Activated CD4-positive, alpha-beta T cell treated with anti-CD3 and anti-CD28 coated beads for 36 hours (primary cell): ENCODE data around the gene ASMT. TPM values are rescaled to one million over a fixed set of nuclear protein-coding genes. Genes with fewer than 3 reads are reported as not detected.
A peak's percentile ranks its signal among the peaks of the same experiment; 100 is the strongest.
"Not testable (repeated sequence)": the region's sequence is repeated elsewhere in the genome, so short reads cannot be mapped to it uniquely, and the experiment has no call there.

Experiments used
- ATAC-seq: fragments of 200-7000 bp; cut with Tn5 transposase; one replicate; pipeline ENCODE4 v1.10.0; 2021; ENCODE audit warnings: mild to moderate bottlenecking, moderate library complexity
- CTCF ChIA-PET: fragments of 350-600 bp; sonication (Branson Sonifier 250); formaldehyde crosslinking; loops from one replicate; lab custom pipeline; 2021; ENCODE audit warnings: antibody characterized with exemption; lab: Charles Lee
- POLR2A ChIA-PET: fragments of 350-600 bp; sonication (Branson Sonifier 250); formaldehyde crosslinking; loops from one replicate; lab custom pipeline; 2021; ENCODE audit warnings: antibody characterized with exemption, inconsistent platforms; lab: Charles Lee
- DNase-seq: peaks from one replicate; pipeline ENCODE4 v3.0.0-alpha.2; 2020
- H3K27ac Mint-ChIP-seq: one replicate; pipeline ENCODE4 v1.8.0; 2021; ENCODE audit warnings: mixed read lengths
- H3K27me3 Mint-ChIP-seq: one replicate; pipeline ENCODE4 v1.8.0; 2021; ENCODE audit warnings: mixed read lengths
- H3K36me3 Mint-ChIP-seq: one replicate; pipeline ENCODE4 v1.8.0; 2021; ENCODE audit warnings: low read depth, mixed read lengths
- H3K4me1 Mint-ChIP-seq: one replicate; pipeline ENCODE4 v1.8.0; 2021; ENCODE audit warnings: mixed read lengths
- H3K4me3 Mint-ChIP-seq: one replicate; pipeline ENCODE4 v1.8.0; 2021; ENCODE audit warnings: mild to moderate bottlenecking, moderate library complexity, mixed read lengths
- H3K9me3 Mint-ChIP-seq: one replicate; pipeline ENCODE4 v1.8.0; 2021; ENCODE audit warnings: low read depth, mixed read lengths
- intact Hi-C, 2 experiments: fragments of 100-400 bp; cut with DNase I in 1 of 2; cut with micrococcal nuclease in 1 of 2; formaldehyde crosslinking; loops; one replicate each; pipeline versions ENCODE4 v1.14.2 to v1.15.1; 2022 to 2024; cut with DNase I, micrococcal nuclease
- total RNA-seq, 2 experiments: library from RNA; stranded (reverse); gene quantifications; one replicate each; pipeline ENCODE4 v1.2.3, GENCODE V29; 2021

The ASMT gene
- total RNA-seq, 2 experiments from 2014 or later, result 0.51 to 0.82 TPM

DNA sequence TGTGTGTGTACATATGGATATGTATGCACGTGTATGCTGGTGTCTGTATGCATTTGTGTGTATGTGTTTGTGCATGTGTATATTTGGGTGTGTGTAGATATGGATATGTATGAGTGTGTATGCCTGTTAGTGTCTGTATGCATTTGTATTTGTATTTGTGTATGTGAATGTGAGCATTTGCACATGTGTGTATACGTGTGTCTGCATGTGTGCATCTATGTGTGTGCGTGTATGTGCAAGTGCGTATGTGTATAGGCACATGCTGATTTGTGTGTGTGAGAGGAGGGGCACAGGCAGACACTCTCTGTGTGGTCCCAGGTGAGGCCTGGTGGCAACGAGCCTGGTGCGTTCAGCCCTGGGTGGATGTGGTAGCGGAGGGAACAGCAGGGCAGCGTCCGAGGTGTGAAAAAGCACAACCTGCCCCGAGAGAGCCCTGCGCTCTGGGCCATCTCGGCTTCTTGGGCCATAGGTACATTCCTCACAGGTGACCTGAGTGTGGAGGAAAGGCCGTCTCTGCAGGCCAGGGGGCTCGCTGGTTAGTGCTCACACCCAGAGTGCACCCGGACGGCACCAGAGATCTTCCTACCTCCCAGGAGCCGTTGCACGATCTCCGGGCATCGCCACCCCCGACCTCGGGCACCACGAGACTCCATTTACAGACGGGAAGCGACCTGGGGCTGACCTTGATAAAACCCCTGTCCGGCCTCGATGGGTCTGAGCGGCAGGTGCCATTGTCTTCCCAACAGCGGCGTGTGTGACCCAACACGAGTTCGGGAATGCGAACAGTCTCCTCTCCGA, 45.0 kb downstream of the ASMT start:
- H3K27me3 Mint-ChIP-seq, result no peaks in the 10 kb centered on the region
- peak overlapping the region; percentile 52 for H3K27ac Mint-ChIP-seq
- H3K4me3 Mint-ChIP-seq, result peak overlapping the region; percentile 93
- DNase-seq (no peak), ATAC-seq (no peak)
- intact Hi-C loops, result loop anchor here (5.0 to 10.0 kb wide), 7 partner anchors 68 to 1155 kb away; partner anchors contain the start of genes CD99 (in 2 of the 2) and AKAP17A (in 1 of the 2)
- ChIA-PET CTCF (no interaction called here), POLR2A (no interaction called here)
- H3K36me3 Mint-ChIP-seq, result peaks cover 15% of the 10 kb centered on the region
- H3K9me3 Mint-ChIP-seq, result no peaks in the 10 kb centered on the region
- peaks cover 30% of the 10 kb centered on the region for H3K4me1 Mint-ChIP-seq

- Mint-ChIP-seq H3K4me3 (peak overlapping the region; percentile 79), H3K36me3 (peaks cover 21% of the 10 kb centered on the region), H3K27me3 (no peaks in the 10 kb centered on the region), H3K9me3 (no peaks in the 10 kb centered on the region), H3K27ac (peak overlapping the region; percentile 92), H3K4me1 (peaks cover 30% of the 10 kb centered on the region)
- intact Hi-C loops, result loop anchor here (1.0 kb wide), 4 partner anchors 70 to 948 kb away; partner anchors contain the start of genes AKAP17A (in 1 of the 2) and SLC25A6 (in 1 of the 2)
- CTCF ChIA-PET, result no interaction called here
- DNase-seq, result peak; percentile 93
- ATAC-seq, result peak; percentile 86
- POLR2A ChIA-PET, result no interaction called here
These were observed 46.4 kb downstream of the ASMT start for GRCh38 chrX:1661048-1661921.

DNA sequence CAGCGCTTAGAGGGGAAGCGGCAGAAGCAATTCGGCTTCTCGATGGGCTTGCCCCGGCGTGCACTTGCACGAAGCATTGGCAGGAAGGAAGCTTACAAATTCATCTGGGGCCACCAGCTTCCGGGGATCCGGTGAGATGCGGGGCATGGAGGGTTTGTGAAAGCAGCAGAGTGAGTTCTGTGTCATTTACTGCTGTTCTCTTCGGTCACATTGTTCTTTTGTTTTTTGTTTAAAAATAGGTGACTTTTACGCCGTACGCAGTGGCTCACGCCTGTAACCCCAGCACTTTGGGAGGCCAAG, 47.0 kb downstream of the ASMT start:
- CTCF ChIA-PET, result no interaction called here
- ATAC-seq (peak; percentile 13), DNase-seq (no peak)
- peaks cover 21% of the 10 kb centered on the region for H3K36me3 Mint-ChIP-seq
- H3K9me3 Mint-ChIP-seq, result no peaks in the 10 kb centered on the region
- intact Hi-C loops, result loop anchor here (1.0 kb wide), 4 partner anchors 71 to 947 kb away; partner anchors contain the start of genes AKAP17A (in 1 of the 2) and SLC25A6 (in 1 of the 2)
- no peaks in the 10 kb centered on the region for H3K27me3 Mint-ChIP-seq
- H3K4me3 Mint-ChIP-seq, result peak overlapping the region; percentile 79
- POLR2A ChIA-PET, result no interaction called here
- H3K27ac Mint-ChIP-seq, result peak overlapping the region; percentile 92
- peaks cover 30% of the 10 kb centered on the region for H3K4me1 Mint-ChIP-seq

GRCh38 chrX:1667566-1667965, 52.7 kb downstream of the ASMT start:
- intact Hi-C loops, result no loop called here

GRCh38 chrX:1673337-1673736, 58.5 kb downstream of the ASMT start:
- Mint-ChIP-seq H3K36me3 (peaks cover 11% of the 10 kb centered on the region), H3K4me3 (no peak overlapping the region), H3K27me3 (no peaks in the 10 kb centered on the region), H3K9me3 (no peaks in the 10 kb centered on the region), H3K4me1 (no peaks in the 10 kb centered on the region), H3K27ac (no peak overlapping the region)
- CTCF ChIA-PET, result no interaction called here
- intact Hi-C loops, result loop anchor here in 1 of 2 experiments (1.0 kb wide), 1 partner anchor 920 kb away; no protein-coding TSS in a partner anchor
- peak; percentile 65 for ATAC-seq
- POLR2A ChIA-PET, result no interaction called here
- DNase-seq, result peak; percentile 67

More at GRCh38 chrX:1667566-1667965, 52.7 kb downstream of the ASMT start:
- Mint-ChIP-seq H3K36me3 (peaks cover 24% of the 10 kb centered on the region), H3K27me3 (no peaks in the 10 kb centered on the region), H3K27ac (no peak overlapping the region), H3K4me1 (peaks cover 7% of the 10 kb centered on the region), H3K9me3 (no peaks in the 10 kb centered on the region), H3K4me3 (no peak overlapping the region)
- POLR2A ChIA-PET, result no interaction called here
- ATAC-seq, result no peak
- DNase-seq, result no peak
- CTCF ChIA-PET, result no interaction called here

DNA sequence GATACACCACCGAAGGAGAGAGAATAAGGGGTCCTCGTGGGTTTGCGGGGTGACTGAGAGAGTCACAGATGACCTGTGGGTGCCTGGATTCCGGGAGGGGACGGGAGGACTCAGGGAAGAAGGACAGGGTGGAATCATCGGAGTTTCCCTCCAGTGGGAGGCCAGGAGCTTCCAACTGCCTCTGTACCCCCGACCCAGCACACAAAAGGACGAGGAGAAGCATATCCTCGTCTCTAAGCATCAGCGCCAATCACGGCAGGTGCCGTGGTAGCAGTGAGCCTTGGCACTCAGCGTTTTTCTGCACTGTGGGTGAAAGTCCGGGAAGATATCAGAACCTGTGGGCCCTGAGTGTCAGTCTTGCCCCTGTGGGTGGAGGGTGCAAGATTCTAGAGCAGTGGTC, 62.0 kb downstream of the ASMT start:
- Mint-ChIP-seq H3K4me3 (no peak overlapping the region), H3K9me3 (peaks cover 2% of the 10 kb centered on the region), H3K27me3 (no peaks in the 10 kb centered on the region), H3K36me3 (peaks cover 14% of the 10 kb centered on the region), H3K4me1 (peaks cover 14% of the 10 kb centered on the region), H3K27ac (no peak overlapping the region)
- ATAC-seq (no peak), DNase-seq (no peak)
- CTCF ChIA-PET, result no interaction called here
- POLR2A ChIA-PET, result no interaction called here
- intact Hi-C loops, result no loop called here

DNA sequence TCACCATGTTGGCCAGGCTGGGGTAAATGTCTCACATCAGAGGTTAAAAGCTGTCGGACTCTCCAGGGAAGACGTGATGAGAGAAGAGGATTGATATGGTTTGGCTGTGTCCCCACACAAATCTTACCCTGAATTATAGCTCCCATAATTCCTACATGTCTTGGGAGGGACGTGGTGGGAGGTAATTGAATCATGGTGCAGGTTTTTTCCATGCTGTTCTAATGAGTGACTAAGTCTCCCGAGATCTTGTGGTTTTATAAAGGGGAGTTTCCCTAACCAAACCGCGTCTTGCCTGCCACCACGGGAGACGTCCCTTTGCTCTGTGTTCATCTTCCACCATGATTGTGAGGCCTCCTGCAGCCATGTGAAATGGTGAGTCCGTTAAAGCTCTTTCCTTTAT, 64.4 kb downstream of the ASMT start:
- ChIA-PET CTCF (no interaction called here), POLR2A (no interaction called here)
- Mint-ChIP-seq H3K27me3 (no peaks in the 10 kb centered on the region), H3K27ac (peak overlapping the region; percentile 43), H3K9me3 (peaks cover 11% of the 10 kb centered on the region), H3K4me1 (peaks cover 23% of the 10 kb centered on the region), H3K36me3 (peaks cover 11% of the 10 kb centered on the region), H3K4me3 (no peak overlapping the region)
- intact Hi-C loops, result no loop called here
- ATAC-seq, result peak; percentile 83
- DNase-seq, result peak; percentile 63

GRCh38 chrX:1681439-1681838, 66.6 kb downstream of the ASMT start:
- intact Hi-C loops, result no loop called here
- ChIA-PET POLR2A (no interaction called here), CTCF (no interaction called here)
- H3K9me3 Mint-ChIP-seq, result peaks cover 11% of the 10 kb centered on the region
- H3K4me1 Mint-ChIP-seq, result peaks cover 23% of the 10 kb centered on the region
- H3K4me3 Mint-ChIP-seq, result no peak overlapping the region
- no peaks in the 10 kb centered on the region for H3K27me3 Mint-ChIP-seq
- H3K36me3 Mint-ChIP-seq, result peaks cover 14% of the 10 kb centered on the region
- DNase-seq, result no peak
- no peak for ATAC-seq
- H3K27ac Mint-ChIP-seq, result peak overlapping the region; percentile 9

DNA sequence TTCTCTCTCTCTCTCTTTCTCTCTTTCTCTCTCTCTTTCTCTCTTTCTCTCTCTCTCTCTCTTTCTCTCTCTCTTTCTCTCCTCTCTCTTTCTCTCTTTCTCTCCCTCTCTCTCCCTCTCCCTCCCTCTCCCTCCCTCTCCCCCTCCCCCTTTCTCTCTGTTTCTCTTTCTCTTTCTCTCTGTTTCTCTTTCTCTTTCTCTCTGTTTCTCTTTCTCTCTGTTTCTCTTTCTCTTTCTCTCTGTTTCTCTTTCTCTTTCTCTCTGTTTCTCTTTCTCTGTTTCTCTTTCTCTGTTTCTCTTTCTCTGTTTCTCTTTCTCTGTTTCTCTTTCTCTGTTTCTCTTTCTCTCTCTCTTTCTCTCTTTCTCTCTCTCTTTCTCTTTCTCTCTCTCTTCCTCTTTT, 67.0 kb downstream of the ASMT start:
- Mint-ChIP-seq H3K27ac (peak overlapping the region; percentile 73), H3K36me3 (peaks cover 14% of the 10 kb centered on the region), H3K4me1 (peaks cover 23% of the 10 kb centered on the region), H3K9me3 (peaks cover 11% of the 10 kb centered on the region)
- intact Hi-C loops, H3K4me3 Mint-ChIP-seq, CTCF ChIA-PET, DNase-seq, POLR2A ChIA-PET, H3K27me3 Mint-ChIP-seq, ATAC-seq: not testable (repeated sequence)

- H3K27me3 Mint-ChIP-seq, intact Hi-C loops, H3K4me3 Mint-ChIP-seq, ATAC-seq, CTCF ChIA-PET, DNase-seq, POLR2A ChIA-PET: not testable (repeated sequence)
- Mint-ChIP-seq H3K4me1 (peaks cover 23% of the 10 kb centered on the region), H3K36me3 (peaks cover 14% of the 10 kb centered on the region), H3K9me3 (peaks cover 11% of the 10 kb centered on the region), H3K27ac (peak overlapping the region; percentile 73)
These were observed 67.6 kb downstream of the ASMT start for GRCh38 chrX:1682501-1682900.

GRCh38 chrX:1684883-1685282, 70.0 kb downstream of the ASMT start:
- ATAC-seq, CTCF ChIA-PET, H3K36me3 Mint-ChIP-seq, H3K27ac Mint-ChIP-seq, H3K9me3 Mint-ChIP-seq, intact Hi-C loops, H3K27me3 Mint-ChIP-seq, H3K4me3 Mint-ChIP-seq, POLR2A ChIA-PET, DNase-seq: not testable (repeated sequence)
- peaks cover 10% of the 10 kb centered on the region for H3K4me1 Mint-ChIP-seq
